ENCODE results near the gene PDLIM3. TPM values are rescaled to one million over a fixed set of nuclear protein-coding genes. Genes with fewer than 3 reads are reported as not detected.

The PDLIM3 gene
- total RNA-seq, 1 donor from 2014 or later, result not detected

GRCh38 chr4:185472103-185472542 lies 63.2 kb downstream of the PDLIM3 start:
- intact Hi-C loops (cut with micrococcal nuclease), result no loop called here

- intact Hi-C loops (cut with micrococcal nuclease), result loop anchor here (1.0 to 2.0 kb wide), 12 partner anchors 46 to 1967 kb away; partner anchors contain the start of genes ANKRD37, CASP3, CENPU and CYP4V2
Observed at GRCh38 chr4:185471235-185472102, 63.8 kb downstream of the PDLIM3 start, which contains the start of gene CCDC110. Gene CCDC110, minus strand, starts transcription at chr4:185471733. Its CDS starts 50 bp downstream, at chr4:185471683.

GRCh38 chr4:185470501-185471195 lies 64.7 kb downstream of the PDLIM3 start:
- intact Hi-C loops (cut with micrococcal nuclease), result loop anchor here (1.0 to 2.0 kb wide), 12 partner anchors 45 to 1966 kb away; partner anchors contain the start of genes ANKRD37, CASP3, CENPU and CYP4V2

- intact Hi-C loops (cut with micrococcal nuclease), result loop anchor here (2.0 kb wide), 4 partner anchors 721 to 1965 kb away; partner anchors contain the start of genes CASP3, CYP4V2, ING2 and PRIMPOL
Observed at GRCh38 chr4:185469580-185470154, 65.6 kb downstream of the PDLIM3 start.

GRCh38 chr4:185468999-185469398 lies 66.3 kb downstream of the PDLIM3 start:
- intact Hi-C loops (cut with micrococcal nuclease), result no loop called here

- intact Hi-C loops (cut with micrococcal nuclease), result no loop called here
Observed at GRCh38 chr4:185467991-185468390, 67.3 kb downstream of the PDLIM3 start.

- intact Hi-C loops (cut with micrococcal nuclease), result no loop called here
Observed at GRCh38 chr4:185467101-185467500, 68.2 kb downstream of the PDLIM3 start.

GRCh38 chr4:185465707-185466106 lies 69.6 kb downstream of the PDLIM3 start:
- intact Hi-C loops (cut with micrococcal nuclease), result no loop called here

- intact Hi-C loops (cut with micrococcal nuclease), result no loop called here
Observed at GRCh38 chr4:185464887-185465286, 70.4 kb downstream of the PDLIM3 start.

- intact Hi-C loops (cut with micrococcal nuclease), result no loop called here
Observed at GRCh38 chr4:185464183-185464582, 71.1 kb downstream of the PDLIM3 start.

- intact Hi-C loops (cut with micrococcal nuclease), result no loop called here
Observed at GRCh38 chr4:185463541-185463940, 71.8 kb downstream of the PDLIM3 start.

- intact Hi-C loops (cut with micrococcal nuclease), result no loop called here
Observed at GRCh38 chr4:185461565-185461964, 73.7 kb downstream of the PDLIM3 start.

- intact Hi-C loops (cut with micrococcal nuclease), result no loop called here
Observed at GRCh38 chr4:185457136-185457535, 78.2 kb downstream of the PDLIM3 start.

GRCh38 chr4:185456131-185456530 lies 79.2 kb downstream of the PDLIM3 start:
- intact Hi-C loops (cut with micrococcal nuclease), result no loop called here

Other genes starting within 250 kb of the PDLIM3 start
- gene LRP2BP, start 139.6 kb downstream of the PDLIM3 start, total RNA-seq, result 0.39 and 0.59 TPM in 2 replicates
- gene ANKRD37, start 138.7 kb downstream of the PDLIM3 start, total RNA-seq, result 9.4 and 10.1 TPM in 2 replicates
- 16.8 and 24.0 TPM in 2 replicates for gene UFSP2, start 109.5 kb downstream of the PDLIM3 start, total RNA-seq
- gene CCDC110, start 63.8 kb downstream of the PDLIM3 start, total RNA-seq, result not detected in 2 replicates